GM21576 (cell line): Measurements from ENCODE around the gene SUPT6H.
"Not testable (repeated sequence)": the region's sequence is repeated elsewhere in the genome, so short reads cannot be mapped to it uniquely, and the experiment has no call there.

ENCODE experiments used
- ATAC-seq: cut with Tn5 transposase; IDR thresholded peaks from one replicate; pipeline ENCODE4 v1.9.1; 2021; ENCODE audit warnings: mild to moderate bottlenecking, moderate library complexity; ENCODE audit not compliant: unreplicated experiment

SUPT6H gene

GRCh38 chr17:28735242-28735722, 73.3 kb downstream of the SUPT6H start:
- ATAC-seq: no peak

DNA sequence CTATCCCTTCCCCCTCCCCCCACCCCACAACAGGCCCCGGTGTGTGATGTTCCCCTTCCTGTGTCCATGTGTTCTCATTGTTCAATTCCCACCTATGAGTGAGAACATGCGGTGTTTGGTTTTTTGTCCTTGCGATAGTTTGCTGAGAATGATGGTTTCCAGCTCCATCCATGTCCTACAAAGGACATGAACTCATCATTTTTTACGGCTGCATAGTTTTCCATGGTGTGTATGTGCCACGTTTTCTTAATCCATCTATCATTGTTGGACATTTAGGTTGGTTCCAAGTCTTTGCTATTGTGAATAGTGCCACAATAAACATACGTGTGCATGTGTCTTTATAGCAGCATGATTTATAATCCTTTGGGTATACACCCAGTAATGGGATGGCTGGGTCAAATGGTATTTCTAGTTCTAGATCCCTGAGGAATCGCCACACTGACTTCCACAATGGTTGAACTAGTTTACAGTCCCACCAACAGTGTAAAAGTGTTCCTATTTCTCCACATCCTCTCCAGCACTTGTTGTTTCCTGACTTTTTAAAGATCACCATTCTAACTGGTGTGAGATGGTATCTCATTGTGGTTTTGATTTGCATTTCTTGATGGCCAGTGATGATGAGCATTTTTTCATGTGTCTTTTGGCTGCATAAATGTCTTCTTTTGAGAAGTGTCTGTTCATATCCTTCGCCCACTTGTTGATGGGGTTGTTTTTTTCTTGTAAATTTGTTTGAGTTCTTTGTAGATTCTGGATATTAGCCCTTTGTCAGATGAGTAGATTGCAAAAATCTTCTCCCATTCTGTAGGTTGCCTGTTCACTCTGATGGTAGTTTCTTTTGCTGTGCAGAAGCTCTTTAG, 74.1 kb downstream of the SUPT6H start:
- ATAC-seq: not testable (repeated sequence)

DNA sequence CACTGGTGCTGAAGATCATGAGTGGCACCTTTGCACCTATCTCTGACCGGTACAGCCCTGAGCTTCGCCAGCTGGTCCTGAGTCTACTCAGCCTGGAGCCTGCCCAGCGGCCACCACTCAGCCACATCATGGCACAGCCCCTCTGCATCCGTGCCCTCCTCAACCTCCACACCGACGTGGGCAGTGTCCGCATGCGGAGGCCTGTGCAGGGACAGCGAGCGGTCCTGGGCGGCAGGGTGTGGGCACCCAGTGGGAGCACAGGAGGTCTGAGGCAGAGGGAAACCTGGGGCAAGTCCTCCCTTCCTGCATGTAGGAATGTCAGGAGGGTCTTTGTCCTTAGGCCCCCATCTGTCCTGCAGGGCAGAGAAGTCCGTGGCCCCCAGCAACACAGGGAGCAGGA, 75.3 kb downstream of the SUPT6H start:
- ATAC-seq: no peak

DNA sequence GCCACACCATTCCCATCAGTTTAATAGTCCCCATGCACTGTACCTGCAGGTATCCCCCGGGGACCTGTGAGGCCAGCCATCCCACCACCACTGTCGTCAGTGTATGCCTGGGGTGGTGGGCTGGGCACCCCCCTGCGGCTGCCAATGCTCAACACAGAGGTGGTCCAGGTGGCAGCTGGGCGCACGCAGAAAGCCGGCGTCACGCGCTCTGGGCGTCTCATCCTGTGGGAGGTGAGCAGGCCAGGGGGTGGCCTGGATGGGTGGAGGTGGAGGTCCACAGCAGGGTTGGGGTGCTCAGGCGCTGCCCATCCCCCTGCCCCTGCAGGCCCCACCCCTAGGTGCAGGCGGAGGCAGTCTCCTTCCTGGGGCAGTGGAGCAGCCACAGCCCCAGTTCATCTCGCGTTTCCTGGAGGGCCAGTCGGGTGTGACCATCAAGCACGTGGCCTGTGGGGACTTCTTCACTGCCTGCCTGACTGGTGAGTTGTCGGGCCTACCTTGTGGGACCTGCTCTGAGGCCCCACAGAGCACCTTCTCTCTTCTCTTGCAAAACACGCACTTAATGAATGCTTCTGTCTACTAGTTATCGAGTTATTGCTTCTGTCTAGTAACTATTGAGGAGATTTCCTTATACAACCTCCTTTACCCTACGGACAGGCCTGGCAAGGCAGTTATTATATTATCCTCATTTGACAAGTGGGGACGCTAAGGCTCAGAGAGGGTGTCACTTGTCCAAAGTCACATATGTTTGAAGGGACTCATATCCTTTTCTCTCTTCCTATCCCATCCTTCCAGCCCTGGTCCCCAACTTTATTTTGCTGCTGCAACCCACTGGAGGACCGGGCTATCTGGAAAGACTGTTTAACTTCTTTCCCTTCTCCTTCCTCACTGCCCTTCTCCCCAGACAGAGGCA, 76.0 kb downstream of the SUPT6H start:
- ATAC-seq: peak; percentile 59

GRCh38 chr17:28738680-28739384, 76.8 kb downstream of the SUPT6H start:
- ATAC-seq: no peak

DNA sequence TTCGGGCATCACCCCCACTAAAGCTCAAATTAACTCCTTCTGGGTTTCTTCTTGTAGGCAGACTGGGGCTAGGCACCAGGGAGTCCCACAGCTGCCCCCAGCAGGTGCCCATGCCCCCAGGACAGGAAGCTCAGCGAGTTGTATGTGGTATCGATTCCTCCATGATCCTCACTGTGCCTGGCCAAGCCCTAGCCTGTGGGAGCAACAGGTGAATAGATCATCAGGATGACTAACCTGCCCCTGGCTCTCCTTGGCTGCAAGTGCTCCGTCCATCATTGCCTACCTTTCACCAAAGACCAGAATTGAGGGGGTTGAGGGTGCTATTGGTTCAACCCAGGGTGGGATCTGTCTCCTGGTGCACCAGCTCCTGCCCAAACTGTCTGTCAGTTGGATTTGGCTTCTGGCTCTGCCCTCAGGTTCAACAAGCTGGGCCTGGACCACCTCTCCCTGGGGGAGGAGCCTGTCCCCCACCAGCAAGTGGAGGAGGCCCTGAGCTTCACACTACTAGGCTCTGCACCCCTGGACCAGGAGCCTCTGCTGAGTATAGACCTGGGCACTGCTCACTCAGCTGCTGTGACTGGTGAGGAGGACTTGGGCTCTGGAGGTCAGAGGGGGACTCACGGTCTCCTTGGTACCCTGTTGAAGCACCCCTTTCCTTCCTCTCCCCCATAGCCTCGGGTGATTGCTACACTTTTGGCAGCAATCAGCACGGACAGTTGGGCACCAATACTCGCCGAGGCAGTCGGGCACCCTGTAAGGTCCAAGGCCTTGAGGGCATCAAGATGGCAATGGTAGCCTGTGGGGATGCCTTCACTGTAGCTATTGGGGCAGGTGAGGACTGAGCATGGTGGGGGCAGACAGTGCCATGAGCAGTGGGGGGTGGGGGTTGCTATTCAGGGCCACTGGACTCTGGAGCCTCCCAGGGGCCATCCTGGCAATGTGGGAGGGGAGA, 78.7 kb downstream of the SUPT6H start:
- no peak for ATAC-seq

DNA sequence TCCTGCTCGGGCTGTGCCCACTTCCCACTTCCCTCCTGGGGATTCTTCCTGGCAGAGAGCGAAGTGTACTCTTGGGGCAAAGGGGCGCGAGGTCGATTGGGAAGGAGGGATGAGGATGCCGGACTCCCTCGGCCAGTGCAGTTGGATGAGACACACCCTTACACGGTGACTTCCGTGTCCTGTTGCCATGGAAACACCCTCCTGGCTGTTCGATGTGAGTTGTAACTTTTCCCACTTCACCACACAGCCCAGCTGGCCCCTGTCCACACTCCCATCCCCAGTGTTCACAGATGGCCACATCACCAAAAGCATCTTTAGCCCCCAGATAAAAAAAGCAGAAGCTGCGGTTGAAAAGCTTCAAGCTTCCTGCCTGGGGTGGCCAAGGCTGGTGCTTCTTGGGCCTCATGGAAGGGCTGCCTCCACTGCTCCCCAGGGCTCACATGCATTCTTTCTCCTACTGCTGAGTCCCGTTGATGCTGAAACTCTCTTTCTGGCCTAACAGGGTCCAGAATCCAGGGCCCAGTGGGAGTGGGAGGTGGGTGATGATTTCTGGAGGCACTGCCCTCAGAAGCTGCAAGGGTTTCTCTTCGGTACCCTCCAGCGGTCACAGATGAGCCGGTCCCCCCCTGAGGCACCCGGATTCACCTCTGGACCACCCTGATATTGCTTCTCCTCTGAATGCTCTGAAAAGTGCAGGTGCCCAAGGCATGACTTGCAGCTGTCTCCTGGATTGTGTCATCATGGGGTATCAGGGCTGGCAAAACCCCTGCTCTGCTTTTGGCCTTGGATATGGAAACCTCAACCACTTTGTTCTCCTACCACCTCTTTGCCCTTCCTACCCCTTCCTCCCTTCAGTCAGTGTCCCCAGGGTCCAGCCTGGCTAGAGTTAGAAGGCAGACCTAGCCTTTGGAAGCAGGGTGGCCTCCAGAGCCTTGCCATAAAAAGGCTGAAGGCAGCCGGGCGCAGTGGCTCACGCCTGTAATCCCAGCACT, 79.6 kb downstream of the SUPT6H start:
- ATAC-seq: no peak

GRCh38 chr17:28743243-28744103, 81.5 kb downstream of the SUPT6H start, which contains the start of gene TRAF4:
Gene TRAF4, plus strand, starts transcription at chr17:28744011. Its CDS starts 102 bp downstream, at chr17:28744113.
- peak; percentile 64 for ATAC-seq

DNA sequence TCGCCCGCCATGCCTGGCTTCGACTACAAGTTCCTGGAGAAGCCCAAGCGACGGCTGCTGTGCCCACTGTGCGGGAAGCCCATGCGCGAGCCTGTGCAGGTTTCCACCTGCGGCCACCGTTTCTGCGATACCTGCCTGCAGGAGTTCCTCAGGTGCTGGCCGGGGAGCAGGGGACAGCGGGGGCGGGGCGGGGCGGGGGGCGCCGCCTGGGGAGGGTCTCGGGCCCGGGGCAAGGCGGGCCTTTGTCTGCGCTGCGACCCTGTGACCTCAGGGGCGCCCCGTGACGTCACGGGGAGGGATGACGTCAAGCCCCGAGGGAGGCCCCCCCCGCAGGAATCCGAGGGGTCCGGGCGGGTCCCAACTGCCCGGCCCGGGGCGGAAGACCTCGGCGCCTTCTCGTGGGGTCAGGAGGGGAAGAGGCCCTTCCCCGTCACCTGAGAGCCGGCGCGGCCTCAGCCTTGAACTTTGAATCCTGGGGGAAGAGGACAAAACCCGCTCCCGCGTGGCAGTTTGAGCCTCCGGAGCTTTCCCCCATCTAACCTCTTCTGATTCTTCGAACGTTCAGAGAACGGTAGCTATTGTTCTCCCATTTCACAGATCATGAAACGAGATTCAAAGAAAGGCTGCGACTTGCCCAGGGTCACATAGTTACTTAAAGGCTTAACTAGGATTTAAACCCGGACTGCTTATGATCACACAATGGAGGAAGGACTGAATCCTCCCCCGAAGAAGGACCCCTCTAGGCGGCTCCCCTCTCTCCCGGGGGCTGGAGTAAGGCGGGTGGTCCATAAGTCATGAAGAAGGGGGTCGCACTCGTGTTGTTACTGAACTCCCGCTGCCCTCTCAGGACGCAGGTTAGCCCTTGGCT, 82.3 kb downstream of the SUPT6H start:
- ATAC-seq: peak; percentile 28

DNA sequence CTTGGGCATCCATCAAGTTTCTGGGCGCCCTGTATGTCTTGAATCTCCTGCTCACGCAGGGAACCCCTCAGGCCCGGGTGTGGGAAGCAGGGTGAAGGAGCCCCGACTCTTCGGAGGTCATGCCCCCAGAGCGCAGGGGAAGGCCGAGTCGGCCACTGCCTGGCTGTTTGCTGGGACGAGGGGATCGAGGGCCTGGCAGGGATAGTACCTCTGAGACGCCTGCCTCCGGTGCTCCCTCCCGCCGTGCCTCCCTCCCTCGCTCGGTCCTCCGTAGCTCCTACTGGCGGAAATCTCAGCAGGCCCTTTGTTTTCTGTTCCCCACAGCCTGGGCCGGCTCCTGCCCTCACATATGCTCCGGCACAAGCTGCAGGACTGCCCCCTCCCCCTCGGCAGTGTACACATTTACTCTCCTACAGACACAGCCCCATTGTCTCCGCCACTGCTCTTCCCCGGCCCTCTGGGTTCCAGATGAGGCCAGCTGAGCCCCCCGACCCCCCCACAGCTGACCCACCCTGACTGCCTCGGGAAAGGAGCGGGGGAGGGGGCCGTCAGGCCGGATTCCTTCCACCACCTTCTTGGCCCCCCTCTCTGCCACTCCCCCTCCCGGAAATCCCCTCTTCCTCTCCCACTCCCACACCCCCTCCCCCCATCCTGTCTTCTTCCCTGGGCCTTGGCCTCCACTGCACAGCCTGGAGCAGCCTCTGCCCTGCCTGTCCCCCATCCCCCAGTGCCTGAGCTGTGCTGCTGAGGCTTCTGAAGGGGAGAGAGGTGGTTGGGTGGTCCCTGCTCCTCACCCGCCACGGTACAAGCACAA, 83.2 kb downstream of the SUPT6H start:
- ATAC-seq: no peak

GRCh38 chr17:28745786-28746411, 83.9 kb downstream of the SUPT6H start:
- no peak for ATAC-seq

DNA sequence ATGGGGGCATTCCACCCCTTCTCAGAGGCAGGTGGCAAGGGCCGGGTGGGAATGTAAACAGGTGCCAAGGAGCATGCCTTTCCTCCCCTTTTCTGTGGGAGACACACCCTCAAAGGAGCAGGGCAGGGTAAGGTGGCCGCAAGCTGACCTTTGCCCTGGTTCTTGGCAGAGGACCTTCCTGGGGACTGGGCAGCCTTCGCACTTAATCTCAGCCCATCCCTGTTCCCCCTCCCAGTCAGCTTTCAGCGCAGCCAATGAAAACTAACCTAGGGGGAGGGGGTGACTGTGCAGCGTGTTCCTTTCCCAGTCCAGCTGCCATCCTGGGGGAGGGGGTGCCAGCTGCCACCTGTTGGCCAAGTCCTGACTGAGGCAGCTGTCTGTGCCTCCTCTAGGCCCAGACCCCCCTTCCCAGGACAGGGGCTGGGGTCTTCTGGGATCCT, 84.6 kb downstream of the SUPT6H start:
- ATAC-seq: no peak

GRCh38 chr17:28747051-28747691, 85.2 kb downstream of the SUPT6H start:
- ATAC-seq: no peak

- ATAC-seq: no peak
Measured at GRCh38 chr17:28747801-28748750, 86.1 kb downstream of the SUPT6H start.
